GM19023 (cell line): Measurements from ENCODE around the gene FIBP.

Experiments
- ATAC-seq: cut with Tn5 transposase; IDR thresholded peaks from one replicate; pipeline ENCODE4 v1.9.1; 2021; ENCODE audit warnings: mild to moderate bottlenecking, moderate library complexity; ENCODE audit not compliant: unreplicated experiment

FIBP gene

DNA sequence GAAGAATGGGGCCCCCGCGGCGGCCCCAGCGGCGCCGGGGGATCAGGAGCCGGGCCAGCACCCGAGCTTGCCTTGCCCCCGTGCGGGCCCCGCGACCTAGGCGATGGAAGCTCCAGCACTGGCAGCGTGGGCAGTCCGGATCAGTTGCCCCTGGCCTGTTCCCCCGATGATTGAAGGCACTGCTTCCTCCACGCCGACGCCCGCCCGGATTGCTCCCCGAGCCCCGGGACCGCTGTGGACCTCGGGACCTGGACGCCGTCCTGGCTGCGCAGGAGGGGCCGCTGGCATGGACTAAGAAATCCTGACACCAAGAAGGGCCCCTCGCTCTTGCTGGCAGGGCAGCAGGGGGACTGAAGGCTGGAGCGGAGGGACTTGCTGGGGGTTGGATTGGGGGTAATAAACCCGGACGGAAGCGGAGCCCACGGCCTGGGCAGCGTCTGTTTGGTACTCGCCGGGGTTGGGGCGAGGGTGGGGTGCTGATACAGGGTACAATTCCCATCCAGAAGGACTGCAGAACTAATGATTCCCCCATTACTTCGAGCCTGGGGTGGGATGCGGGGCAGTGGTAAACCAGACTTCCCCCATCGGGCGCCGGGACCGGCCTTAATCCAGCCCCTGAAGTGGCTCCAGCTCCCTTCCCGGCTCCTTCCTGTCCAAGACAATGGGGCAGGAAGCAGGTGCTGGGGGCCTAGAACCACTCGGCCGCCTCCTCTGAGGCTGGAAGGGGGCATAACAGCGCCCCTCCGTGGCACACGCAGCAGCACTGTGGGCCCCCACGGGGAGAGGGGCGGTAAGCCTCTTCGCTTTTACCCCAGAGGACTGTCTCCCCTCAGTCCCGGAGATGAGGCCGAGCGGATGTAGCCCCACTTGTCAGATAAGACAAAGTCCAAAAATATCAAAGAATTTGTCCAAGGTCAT, 3.2 kb upstream of the FIBP start:
- ATAC-seq = no peak

DNA sequence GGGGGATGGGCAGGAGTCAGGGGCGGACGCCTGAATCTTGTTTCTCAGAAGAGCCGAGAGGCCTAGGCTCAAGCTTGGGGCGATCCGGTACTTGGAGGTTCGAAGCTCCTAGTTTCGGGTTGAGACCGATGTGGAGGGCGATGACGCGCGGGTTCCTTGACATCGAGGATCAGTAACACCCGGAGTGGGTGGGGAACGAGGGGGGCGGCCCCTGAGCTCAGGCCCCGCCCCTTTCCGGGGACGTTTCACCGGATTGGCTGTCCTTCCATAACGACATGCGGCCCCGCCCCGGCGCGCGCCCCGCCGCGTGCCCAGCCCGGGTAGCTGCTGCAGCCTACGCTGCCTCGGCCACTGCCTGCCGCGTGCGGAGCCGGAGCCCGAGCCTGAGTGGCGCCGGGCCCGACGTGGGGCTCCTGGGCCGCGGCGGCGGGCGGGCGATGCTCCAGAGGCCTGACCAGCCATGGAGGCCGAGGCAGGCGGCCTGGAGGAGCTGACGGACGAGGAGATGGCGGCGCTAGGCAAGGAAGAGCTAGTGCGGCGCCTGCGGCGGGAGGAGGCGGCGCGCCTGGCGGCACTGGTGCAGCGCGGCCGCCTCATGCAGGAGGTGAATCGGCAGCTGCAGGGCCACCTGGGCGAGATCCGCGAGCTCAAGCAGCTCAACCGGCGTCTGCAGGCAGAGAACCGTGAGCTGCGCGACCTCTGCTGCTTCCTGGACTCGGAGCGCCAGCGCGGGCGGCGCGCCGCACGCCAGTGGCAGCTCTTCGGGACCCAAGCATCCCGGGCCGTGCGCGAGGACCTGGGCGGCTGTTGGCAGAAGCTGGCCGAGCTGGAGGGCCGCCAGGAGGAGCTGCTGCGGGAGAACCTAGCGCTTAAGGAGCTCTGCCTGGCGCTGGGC, 2.3 kb upstream of the FIBP start, which contains the start of gene CCDC85B:
Gene CCDC85B, plus strand, starts transcription at position 350 of the 895 bp plus-strand sequence. Its CDS starts 111 bp downstream, at position 461.
- peak; percentile 53 for ATAC-seq

DNA sequence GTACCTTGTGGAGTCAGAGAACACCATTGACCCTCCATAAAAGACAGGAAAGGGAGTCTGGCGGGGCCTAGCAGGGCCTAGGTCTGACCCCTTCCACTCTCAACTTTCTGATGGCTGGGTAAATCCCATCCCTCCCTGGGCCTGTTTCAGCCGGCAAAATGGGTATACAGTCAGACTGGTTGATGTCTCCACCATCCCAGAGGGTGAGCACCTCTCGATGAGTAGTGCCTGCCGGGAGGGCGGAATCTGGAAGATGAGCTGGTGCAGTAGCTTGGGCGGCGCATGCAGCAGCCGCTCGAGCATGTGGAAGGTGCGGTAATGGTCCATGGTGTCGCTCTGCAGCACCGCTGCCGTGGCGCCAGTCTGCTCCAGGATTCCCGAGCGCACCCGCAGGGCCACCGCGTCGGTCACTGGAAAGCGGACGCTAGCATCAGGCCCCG, 528 bp downstream of the FIBP start:
- peak; percentile 0 for ATAC-seq

DNA sequence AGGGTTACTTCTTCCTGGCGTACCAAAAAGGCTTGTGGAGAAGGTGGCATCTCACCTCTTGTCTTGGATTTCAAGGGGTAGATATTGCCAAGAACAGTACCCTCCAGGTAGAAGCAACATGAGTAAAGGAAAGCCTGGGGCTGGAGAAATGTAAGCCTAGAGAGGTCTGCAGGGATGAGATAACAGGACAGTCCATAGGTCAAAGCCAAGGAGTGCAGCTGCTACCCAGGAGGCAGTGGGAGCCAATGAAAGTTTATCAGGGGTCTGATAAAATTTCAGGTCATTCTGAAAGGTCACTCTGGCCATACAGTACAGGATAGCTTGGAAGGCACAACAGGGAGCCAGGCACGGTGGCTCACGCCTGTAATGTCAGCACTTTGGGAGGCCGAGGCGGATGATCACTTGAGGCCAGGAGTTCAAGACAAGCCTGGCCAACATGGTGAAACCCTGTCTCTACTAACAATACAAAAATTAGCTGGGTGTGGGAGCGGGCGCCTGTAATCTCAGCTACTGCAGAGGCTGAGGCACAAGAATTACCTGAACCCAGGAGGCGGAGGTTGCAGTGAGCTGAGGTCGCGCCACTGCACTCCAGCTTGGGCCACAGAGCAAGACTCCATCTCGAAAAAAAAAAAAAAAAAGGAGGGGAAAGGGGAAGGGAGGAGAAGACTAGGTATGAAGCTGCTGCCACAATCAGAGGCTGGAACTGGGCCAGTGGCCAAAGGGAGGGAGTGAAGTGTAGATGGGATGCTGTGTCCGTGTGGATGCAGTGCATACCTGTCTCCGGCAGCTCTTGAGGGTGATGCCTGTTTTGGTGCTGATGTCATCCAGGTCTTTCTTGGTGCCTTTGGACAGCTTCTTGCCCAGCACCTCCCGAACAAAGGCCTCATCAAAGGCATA, 1.2 kb downstream of the FIBP start:
- ATAC-seq = no peak

DNA sequence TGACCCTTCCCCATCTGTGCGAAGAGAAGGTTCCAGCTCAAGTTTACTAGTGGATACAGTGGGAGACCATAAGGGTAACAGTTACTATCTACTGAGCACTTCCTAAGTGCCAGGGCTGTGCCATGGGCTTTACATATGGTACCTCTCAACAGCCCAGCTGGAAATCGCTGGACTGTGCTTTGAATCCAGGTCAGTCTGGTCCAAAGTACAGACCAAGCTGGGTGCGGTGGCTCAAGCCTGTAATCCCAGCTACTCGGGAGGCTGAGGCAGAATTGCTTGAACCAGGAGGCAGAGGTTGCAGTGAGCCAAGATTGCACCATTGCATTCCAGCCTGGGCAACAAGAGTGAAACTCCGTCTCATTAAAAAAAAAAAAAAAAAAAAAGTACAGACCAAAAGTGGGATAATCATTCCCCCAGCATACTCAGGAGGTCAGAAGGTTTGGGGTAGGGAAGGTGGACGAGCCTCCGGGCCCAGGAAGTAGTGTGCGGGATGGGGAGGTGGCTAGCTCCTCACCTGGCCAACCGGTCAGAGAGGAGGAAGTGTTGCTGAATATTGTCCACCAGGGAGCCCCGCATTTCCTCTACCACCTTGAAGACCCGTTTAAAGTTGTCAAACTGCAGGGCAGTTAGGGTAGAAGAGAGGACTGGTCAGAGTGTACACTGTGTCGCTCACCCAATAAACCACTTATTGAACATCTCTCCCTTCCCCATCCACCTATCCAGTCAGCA, 2.3 kb downstream of the FIBP start:
- ATAC-seq = no peak

DNA sequence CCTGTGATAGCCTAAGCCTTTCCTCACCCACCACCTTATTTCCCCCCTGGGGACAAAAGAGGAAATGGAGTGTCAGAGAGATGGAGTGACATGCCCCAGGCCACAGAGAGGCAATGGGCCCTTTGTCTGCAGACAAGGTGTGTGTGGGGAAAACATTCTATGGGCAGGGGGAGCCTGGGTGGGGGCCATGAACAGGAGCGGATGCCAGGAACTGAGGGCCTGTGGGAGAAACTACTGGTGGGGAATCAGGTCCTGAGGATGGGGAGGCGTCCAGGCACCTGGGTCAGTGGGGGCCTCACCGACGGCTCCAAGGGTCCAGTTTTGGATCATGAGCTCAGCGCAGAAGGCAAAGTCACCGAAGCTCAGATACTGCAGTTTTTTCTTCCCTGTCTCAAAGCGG, 3.0 kb downstream of the FIBP start:
- ATAC-seq = no peak

DNA sequence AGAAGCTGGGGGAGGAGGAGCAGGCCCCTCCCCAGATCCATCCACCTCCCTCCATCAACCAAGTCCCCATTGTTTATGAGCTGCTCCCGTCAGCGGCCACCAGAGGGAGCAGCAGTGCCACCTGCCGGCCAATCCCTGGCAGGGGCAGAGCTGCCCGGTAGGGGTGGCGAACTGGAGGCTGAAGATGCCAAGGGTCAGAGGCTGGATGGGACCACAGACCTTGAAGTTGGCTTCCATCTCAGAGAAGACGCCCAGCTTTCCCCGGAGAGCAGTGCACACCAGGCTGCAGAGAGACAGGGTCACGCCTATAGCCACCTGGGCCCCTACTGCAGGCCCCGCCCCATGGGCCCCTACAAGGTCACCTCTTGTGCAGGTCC, 3.6 kb downstream of the FIBP start:
- ATAC-seq = no peak

DNA sequence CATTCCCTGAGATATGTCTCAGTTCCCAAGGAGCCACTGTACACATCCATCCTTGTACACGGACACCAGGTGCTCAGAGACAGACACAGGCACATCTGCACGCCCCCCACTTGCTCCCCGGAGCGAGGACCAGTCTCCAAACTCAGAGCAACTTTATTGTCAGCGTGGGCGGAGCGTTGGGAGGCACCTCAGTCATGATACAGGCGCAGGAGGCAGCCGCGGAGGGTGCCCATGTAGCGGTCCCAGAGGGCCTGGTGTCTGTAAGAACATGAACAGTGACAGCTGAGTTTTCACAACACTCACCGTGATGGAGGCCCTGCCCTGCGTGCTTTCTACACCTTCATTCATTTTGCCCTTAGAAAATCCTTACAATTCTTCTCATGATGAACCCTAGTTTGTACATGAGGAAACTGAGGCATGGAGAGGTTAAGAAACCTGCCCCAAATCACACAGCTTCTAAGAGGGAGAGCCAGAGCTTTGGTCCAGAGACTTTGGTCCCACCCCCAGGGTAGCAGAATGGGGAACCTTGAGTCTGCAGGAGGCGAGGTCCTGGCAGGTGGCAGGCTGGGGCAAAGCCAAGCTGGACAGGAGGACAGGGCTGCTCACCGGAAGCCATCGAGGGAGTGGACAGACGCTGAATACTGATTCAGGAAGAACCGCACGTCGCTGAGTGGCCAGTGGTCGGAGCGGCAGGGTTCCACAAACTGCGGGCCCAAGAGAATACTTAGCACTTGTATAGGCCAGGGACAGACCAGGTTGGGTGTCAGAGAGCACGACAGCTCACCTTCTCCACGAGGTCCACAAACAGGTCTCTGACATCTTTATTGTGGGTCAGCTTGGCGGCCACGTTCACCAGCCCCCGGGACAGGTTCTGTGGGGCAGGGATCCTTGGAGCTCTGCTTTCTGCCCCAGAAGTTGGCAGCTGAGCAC, 4.2 kb downstream of the FIBP start:
- no peak for ATAC-seq

DNA sequence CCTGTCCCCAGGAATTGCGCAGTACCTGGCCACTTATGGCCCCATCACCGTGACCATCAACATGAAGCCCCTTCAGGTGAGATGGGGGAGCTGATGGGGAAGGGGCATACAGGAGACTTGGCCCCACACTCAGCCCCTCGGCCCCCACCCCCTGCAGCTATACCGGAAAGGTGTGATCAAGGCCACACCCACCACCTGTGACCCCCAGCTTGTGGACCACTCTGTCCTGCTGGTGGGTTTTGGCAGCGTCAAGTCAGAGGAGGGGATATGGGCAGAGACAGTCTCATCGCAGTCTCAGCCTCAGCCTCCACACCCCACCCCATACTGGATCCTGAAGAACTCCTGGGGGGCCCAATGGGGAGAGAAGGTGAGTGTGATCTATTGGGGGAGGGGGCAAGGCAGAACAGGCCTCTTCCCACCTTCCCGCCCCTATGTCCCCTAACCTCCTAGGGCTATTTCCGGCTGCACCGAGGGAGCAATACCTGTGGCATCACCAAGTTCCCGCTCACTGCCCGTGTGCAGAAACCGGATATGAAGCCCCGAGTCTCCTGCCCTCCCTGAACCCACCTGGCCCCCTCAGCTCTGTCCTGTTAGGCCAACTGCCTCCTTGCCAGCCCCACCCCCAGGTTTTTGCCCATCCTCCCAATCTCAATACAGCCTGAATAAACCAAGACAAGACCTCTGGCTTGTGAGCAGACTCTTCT, 5.1 kb downstream of the FIBP start:
- no peak for ATAC-seq

DNA sequence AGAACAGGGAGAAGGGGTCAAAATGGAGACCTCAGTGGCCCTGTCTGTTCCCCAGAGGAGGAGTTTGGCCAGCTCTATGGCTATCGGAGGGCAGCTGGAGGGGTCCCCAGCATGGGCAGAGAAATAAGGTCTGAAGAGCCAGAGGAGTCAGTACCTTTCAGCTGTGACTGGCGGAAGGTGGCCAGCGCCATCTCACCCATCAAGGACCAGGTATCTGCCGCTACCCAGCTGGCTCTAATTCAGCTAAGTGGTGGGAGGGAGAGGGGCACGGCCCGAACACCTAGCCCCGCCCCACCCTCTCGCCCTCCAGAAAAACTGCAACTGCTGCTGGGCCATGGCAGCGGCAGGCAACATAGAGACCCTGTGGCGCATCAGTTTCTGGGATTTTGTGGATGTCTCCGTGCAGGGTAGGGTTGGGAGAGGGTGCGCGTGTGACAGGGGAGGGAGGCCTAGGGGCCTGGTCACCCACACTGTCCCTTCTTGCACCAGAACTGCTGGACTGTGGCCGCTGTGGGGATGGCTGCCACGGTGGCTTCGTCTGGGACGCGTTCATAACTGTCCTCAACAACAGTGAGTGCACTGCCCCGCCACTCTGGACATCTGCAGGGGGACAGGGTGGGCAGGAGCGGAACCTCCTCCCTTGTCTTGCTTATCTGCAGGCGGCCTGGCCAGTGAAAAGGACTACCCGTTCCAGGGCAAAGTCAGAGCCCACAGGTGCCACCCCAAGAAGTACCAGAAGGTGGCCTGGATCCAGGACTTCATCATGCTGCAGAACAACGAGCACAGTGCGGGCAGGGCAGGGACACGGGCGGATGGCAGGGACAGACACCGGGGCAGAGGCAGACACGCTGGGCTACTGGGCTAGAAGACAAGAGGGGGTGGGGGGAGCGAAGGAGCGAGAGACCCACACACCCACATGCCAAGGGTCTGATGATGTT, 5.9 kb downstream of the FIBP start:
- ATAC-seq = no peak

DNA sequence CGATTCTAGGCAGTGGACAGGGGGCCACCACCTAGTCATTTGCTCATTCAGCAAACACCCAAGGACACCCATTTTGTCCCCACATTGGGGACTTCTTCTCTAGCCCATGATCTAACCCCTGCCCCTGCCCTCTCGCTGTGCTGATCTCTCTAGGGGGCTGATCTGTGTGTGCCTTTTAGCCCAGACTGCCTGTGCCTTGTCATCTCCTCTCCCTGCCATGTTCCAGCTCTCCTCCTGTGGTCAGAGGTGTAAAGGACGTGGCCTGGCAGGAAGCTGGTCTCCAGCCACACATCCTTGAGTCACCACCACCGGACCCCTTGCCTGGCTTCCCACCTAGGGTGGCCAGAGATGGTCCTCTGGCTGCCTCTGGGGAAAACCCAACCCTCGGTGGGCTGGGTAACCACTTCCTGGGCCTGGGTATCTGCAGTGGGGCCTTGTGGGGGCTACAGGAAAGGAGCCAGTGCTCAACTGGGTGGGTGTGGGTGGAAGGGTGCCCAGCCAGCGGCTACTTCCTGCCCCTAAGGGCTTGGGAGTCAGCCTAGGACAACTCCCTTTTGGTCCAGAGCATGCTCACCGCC, 7.3 kb downstream of the FIBP start:
- ATAC-seq = no peak

DNA sequence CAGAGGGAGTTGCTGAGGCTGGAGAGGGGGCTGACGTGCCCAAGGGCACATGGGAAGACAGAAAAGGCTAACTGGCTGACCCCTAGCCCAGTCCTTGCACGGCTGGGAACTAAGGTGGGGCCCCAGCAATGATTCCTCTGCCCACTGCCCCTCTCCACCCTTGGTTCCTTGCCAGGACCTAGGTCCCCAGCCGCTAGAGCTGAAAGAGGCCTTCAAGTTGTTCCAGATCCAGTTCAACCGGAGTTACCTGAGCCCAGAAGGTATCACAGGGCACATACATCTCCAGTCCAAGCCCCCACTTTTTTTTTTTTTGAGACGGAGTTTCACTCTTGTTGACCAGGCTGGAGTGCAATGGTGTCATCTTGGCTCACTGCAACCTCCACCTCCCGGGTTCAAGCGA, 8.2 kb downstream of the FIBP start:
- ATAC-seq = no peak

DNA sequence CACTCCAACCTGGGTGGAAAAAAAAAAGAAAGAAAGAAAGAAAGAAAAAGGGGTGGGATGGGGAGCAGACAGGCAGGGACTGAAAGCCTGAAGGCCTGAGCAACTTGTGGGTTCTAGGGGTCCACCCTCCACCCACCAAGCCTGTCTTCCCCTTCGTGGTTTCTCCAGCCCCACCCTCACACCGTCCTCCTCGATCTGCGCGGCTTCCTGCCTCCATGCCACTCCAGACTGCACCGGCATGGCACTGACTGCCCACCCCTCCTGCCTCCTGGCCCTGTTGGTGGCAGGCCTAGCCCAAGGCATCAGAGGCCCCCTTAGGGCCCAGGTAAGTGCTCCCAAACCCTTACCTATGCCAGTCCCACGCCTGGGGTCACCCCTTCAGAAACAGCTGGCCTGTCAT, 8.7 kb downstream of the FIBP start, which contains the start of gene CTSW:
Gene CTSW, plus strand, starts transcription at position 221 of the 400 bp plus-strand sequence. Its CDS starts 18 bp downstream, at position 239.
- no peak for ATAC-seq

DNA sequence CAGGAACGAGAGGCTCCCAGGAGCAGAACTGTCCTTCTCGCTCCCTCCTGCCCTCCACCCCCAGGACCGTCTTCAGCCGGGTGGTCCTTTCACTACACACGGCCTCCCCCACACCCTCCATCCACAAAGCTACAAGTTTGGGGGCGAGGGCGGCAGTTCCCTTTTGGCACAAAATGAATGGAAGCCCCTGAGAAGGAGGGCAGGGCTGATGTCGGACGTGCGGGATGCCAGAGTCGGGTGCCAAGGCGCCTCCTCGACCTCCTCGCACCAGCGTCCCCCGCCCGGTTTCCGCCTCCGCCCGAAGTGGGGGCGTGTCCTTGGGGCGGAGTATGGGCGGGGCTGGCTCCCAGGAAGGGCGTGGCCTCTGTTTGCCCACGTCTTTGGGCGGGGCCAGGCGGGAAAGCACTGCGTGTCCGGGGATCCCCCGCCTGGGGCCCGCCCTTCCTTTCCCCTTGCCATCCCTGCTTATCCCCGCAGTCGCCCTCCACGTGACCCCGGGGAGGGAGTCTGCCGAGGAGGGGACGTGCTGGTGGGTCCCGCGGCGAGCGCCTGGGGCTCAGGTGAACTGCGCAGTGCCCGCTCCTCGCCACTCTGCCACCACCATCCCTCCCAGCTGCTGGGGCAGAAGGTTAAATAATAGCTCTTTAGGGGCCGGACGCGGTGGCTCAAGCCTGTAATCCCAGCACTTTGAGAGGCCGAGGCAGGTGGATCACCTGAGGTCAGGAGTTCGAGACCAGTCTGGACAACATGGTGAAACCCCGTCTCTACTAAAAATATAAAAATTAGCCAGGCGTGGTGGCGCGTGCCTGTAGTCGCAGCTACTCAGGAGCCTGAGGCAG, 14.7 kb downstream of the FIBP start:
- peak; percentile 81 for ATAC-seq

DNA sequence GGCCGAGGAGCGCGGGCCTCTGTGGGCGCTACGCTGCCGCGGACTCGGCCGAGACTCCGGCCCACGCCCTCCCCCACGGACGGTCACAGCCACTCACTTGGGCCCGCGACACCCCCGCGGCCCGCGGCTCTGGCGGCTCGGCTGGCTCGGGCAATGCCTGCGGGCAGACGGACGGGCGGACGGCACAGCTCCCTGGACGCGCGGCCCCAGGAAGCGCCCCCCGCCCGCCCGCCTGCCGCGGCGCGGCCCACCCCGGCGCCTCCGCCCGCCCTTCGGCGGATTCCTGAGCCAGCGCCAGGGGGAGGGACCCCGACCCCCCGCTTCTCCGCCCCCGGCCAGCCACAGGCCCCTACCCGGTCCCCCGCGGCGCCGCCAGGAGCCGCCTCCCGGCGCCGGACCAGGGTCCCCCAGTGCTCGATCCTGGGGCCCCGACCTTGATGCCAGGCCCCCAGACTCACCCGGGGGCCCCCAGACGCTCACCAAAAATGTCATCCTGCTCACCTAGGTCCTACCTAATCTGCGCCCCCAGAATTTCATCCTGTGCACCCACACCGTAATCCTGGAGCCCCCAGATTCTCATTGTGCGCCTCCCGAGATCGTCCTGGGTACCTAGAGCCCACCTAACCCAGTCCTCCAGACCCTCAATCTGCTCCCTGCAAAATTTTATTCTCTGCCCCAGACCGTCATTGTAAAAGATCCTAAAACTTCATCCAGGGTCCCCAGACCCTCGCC, 15.5 kb downstream of the FIBP start, which contains the start of gene EFEMP2:
Gene EFEMP2, minus strand, starts transcription at position 215 of the 732 bp plus-strand sequence. CDS start 446 bp downstream, outside the sequence.
- ATAC-seq = no peak
